TTC549 (cell line): ENCODE results near the gene GABRR3.

Experiments
- FAIRE-seq: peaks from 2 replicates; lab custom pipeline; 2012; peaks lifted over from hg19 to GRCh38; lab: Jason Lieb, UNC

The GABRR3 gene

DNA sequence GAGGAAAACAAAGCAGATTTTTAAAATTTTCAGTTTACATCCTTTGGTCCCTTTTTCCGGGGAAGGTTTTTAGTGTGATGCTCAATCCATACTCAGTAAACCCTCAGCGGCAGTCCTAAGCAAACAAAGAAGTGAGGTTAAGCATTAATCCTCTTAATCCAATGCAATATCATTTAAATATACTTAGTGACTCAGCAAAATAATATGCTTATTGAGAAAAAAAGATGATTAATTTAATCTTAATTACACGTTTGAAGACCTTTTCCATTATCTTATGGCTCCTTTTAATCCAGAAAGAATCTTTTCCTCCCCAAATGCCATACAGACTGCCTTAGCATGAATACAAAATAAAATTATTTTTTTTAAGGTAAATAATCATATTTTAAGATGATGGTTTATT lies at the start of gene GABRR3:
Gene GABRR3, minus strand, starts transcription at position 108 of the 400 bp plus-strand sequence. CDS start 328 bp downstream, outside the sequence.
- no peak for FAIRE-seq

DNA sequence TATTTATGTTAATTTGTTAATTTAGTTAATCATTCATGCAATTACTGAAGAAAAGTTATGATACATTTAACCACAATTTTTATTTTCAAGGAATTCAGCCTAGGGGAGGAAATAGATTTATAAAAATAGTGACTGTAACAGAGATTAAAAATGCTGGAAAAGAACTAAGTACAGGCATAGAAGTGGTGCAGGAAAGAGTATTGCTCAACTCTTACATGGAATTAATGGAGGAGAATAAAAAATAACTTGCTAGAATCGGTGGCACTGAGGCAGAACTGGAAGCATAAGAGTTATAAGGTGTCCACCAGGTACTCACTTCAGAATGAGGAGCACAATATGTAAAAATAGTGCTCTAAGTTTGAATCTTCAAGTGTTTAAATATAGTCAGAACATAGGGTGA lies 38.4 kb upstream of the GABRR3 start:
- FAIRE-seq: no peak

DNA sequence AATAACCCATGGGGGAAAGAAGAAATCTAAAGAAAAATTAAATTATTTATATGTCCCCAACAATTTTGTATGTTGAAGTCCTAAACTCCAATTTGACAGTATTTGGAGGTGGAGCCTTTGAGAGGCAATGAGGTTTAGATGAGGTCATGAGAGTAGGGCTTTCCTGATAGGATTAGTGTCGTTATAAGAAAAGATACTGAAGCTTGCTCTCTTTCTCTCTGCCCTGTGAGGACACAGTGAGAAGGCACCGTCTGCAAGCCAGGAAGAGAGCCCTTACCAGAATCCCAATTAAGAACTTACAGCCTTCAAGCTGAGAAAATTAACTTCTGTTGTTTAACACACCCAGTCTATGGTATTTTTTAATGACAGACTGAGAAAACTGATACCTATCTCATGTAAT lies 35.7 kb upstream of the GABRR3 start:
- no peak for FAIRE-seq

DNA sequence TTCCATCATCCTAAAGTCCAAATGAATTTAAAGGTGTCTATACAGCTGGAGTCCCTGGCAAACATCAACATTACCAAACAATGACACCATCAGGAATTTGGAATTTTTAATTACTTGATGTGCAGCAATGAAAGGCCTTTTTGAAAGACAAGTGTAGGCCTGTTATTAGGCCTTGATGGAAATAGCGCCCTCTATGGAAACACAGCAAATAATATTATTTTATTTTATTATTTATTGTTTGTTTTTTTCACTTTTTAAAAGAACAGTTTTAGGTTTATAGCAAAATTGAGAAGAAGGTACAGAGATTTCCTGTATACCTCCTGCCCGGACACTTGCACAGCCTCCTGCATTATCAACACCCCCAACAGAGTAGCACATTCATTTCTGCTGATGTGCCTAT lies 33.7 kb upstream of the GABRR3 start:
- no peak for FAIRE-seq

DNA sequence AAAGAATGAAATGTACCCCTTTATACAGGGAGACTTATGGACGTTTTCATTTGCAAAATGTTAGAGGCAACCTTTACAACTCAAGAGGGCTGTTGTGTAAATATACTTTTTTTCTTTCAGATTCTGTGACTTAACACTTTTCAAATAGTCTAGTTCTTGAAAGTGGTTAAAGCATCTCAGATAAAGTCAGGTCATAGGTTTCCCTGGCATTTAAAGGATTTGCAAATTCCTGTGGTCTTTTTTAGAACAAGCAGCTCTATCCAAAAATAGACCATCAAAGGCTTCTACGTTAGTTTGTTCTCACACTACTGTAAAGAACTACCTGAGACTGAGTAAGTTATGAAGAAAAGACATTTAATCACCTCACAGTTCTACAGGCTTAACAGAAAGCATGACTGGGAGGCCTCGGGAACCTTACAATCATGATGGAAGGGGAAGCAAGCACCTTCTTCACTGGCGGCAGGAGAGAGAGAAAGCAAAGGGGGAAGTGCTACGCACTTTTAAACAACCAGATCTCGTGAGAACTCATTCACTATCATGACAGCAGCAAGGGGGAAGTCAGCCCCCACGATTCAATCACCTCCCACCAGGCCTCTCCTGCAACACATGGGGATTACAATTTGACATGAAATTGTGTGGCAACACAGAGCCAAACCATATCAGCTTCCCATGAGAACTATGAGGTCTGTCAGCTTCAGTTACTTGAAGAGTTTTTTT lies 23.3 kb upstream of the GABRR3 start:
- FAIRE-seq: no peak

DNA sequence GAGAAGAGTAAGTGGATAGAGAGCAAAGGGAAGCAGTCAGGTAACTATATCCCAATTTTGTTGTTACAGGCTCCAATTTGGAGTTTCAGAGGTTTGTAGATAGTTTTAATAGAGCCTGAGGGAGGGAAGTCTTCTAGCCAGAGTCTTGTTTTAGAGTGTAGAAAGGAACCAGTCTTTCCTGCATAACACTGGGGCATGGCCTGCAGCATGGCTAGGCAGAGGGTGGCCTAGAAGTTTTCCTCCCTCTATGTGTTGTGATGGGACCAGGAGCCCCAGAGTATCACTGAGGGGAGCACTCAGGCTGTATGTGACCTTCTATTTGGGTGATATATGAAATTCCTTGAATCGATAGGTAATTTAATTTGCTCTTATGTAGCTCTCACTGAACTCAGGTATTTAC lies 22.5 kb upstream of the GABRR3 start:
- FAIRE-seq: no peak

DNA sequence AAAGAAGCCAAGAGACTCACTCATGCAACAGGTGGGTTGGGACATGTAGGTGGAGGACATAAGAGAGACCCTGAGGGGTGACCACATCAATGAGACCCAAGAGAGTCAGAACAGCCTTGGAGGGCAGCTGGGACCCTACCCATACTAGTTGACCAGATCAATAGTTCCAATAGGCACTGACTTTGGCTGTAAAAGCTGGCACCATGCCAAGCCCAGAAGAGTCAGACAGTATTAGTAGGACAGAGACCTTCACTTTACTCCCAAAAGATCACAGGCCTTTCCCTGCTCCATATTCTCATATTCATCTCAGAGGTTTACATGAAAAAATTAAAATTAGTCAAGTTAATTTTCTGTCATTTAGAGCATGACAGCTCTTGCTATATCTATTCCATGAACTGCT lies 20.9 kb upstream of the GABRR3 start:
- no peak for FAIRE-seq

DNA sequence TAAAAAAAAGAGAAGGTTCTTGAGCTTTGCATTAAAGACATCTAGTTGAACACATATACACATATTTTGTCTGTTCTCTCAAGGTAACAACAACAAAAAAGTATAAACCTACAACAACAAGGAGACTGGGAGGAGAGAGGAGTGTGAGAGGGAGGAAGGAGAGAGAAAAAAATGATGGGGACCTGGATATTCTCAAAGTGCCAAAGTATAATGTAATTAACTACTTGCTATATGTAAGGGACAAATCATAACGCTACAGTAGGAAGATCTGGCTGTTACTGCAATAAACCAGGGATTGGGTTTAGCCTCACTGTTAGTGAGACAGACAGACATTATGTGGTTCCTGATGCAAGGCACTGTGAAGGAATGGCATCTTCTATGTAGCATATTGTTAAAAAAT lies 14.2 kb upstream of the GABRR3 start:
- no peak for FAIRE-seq

DNA sequence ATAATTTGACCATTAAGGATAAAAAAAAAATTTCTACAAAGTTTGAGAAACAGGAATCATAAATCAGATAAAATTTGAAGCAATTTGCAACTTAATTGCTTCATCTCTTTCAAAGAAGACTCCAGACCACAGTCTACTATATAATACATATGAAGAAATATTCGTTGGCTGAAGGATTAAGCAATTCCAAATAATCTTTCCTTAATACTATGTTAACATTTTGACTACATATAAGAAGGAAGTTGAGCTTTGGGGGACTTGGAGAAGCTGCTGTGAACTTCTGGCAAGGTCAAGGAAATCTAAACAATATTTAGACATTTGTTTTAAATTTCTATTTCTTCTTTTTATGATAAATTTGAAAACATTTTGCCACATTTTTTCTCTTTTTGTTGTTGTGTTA lies 13.5 kb upstream of the GABRR3 start:
- no peak for FAIRE-seq

DNA sequence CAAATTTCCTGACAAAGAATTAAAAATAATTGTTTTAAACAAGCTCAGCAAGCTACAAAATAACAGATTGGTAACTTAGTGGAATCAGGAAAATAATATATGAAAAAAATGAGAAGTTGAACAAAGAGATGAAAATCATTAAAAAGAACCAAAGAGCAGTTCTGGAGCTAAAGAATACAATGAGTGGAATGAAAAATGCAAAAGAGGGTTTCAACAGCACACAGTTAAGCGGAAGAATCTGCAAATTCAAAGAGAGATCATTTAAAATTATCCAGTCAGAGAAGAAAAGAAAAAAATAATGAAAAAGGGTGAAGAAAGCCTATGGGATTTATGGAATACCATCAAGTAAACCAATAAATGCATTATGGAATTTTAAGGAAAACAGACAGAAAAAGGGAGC lies 6.2 kb upstream of the GABRR3 start:
- FAIRE-seq: no peak

DNA sequence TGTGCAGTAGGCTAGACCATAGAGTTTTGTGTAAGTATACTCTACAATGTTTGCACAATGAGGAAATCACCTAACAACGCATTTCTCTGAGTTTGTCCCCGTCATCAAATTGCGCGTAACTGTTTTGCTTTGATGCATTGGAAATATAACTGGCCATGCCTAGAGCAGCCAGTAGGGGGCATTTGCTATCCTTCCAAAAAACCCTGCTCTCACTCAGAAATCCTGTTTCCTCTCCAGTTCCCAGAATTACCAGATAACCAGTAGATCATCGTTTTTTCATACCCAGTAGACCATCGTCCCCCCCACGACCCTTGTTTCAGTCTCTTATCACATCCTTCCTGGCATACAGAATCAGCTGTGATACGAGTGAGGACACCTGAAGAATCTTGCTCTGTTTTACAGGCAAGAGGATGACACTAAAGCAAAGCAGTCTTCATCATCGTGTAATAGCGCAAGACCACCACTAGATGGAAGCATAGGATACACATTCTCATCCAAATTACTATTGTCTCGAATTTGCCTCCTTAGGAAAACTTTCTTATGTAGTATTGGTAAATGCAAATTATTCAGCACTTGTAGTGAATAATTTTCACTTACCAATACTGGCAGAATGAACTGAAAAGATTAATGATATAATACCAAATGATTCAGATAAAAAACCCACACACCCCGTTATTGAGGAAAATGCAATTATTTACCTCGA lies 4.4 kb upstream of the GABRR3 start:
- FAIRE-seq: peak; percentile 62

DNA sequence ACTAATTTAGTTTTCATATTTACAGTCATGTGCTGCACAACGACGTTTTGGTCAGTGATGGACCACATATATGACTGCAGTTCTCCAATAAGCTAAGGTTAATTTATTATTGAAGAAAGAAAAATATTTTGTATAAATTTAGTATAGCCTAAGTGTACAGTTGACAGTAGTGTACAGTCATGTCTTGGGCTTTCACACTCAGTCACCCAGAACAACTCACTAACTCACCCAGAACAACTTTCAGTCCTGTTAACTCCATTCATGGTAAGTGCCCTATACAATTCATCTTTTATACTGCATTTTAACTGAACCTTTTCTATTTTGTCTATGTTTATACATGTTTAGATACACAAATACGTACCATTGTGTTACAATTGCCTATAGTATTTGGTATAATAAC lies 3.8 kb upstream of the GABRR3 start:
- no peak for FAIRE-seq

DNA sequence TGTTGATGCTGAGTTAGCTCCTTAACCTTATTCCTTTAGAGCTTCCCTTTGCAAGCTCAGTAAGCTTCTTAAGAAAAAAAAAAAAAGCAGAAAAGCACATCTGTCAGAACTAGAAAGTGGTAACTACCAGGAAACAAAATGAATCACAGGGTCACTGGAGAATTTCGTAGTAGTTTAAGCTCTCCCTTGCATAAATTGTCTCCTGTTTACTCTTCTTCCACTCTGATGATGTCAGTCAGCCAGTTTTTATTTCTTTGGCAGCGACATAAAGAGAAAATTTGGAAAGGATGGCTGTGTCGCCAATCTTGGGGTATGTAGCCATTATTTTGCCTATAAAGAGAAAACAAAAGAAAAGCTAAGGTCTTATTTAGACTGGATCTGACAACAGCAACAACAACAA lies 3.2 kb upstream of the GABRR3 start:
- no peak for FAIRE-seq

DNA sequence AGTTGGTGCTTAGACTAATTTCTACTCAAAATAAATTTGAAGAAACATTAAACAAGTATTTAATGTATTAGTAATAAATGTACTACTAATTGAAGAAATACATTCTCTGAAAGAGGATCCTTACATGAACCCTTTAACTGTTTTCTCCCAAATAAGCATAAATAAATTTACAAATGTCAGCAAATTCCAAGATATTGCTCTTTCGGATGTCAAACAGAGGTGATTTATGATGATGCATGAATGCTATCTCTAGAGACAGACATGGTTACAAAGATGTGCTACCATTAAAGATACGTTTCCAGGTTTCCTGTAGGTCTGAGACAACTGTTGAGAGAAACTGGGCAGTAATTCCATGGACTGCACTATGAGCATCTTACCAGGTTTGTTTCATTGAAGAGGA lies 629 bp downstream of the GABRR3 start:
- FAIRE-seq: no peak

DNA sequence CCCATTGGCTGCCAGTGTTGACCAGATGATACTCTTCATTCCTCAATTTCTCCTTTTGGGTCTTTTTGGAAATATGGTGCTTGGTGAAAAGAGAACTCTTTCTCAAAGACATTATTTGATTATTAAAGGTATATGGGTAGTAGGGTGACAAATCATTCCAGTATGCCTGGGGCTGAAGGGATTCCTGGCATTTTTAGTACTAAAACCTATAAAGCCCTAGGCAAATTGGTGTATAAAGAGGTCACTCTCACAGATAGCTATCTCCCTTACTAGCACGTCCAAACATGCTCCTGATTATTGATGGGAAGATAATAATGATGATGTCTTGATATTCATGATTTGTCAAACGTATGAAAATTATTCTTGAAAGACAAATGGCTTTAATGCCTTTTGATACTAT lies 1.1 kb downstream of the GABRR3 start:
- no peak for FAIRE-seq

DNA sequence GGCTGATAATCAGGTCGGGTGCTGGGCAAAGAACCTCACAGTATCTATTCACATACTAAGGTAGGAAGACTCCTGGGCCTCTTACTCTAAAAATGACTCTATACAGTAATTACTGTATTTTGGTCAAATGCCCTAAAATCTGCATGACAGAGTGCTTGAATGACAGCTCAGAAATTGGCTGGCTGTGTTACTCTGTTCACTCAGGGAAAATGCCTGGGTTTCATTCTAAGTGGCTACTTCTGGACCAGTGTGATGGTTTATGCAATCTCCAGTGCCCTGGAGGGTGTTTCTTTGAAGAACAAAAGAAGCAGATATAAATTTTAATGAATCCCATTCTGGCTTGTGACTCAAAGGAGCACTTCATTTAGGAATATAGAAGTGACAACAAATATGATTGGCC lies 2.2 kb downstream of the GABRR3 start:
- no peak for FAIRE-seq

DNA sequence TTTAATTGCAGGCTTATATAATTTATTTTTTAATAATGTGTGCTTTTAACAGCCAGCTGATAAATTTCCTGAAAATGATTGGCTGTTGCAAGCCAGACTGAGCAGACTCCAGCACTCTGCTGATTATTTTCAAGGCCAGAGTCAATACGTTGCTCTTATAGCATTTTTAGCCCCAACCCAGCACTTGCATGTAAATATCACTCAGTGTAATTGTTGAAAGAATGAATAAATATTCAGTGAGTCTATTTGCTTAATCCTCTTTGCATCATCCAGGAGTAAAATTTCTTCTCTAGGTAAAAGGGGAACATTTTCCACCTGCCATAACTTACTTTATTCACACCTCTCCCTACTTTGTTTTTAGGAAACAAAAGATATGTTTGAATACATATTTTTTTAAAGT lies 2.9 kb downstream of the GABRR3 start:
- FAIRE-seq: no peak

DNA sequence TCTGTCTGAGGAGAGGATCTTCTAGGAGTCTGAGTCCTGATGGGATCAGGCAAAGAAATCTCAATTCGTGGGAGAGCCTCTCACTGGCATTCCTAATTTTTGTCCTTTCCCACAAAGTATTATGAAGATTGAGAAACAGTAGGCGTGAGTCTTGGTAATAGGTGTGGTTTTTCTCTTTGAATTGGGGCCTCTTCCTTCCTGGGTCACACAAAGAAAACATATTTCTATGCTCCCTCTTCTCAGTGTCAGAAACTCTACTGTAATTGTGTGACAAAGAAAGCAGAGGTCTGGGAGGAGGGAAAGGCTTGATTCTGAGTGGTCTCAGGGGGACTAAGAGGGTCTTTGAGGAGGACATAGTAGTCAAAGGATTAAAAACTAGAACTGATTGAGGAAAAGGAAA lies 6.0 kb downstream of the GABRR3 start:
- FAIRE-seq: no peak

DNA sequence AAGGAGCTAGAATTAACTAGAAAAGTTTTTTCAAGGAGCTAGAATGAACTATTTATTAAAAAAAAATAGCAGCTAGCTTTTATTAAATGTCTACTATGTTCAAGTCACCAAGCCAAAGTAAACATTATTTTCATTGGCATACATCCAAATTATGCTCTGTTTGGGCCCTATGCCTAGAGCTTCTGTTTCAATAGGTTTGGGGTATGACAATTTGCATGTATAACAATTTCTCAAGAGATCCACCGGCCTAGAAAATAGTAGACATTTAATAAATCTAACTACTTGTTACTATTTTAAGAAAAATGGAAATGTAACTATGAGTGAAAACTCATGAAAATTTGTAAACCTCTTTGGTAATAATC lies 8.0 kb downstream of the GABRR3 start:
- FAIRE-seq: no peak

DNA sequence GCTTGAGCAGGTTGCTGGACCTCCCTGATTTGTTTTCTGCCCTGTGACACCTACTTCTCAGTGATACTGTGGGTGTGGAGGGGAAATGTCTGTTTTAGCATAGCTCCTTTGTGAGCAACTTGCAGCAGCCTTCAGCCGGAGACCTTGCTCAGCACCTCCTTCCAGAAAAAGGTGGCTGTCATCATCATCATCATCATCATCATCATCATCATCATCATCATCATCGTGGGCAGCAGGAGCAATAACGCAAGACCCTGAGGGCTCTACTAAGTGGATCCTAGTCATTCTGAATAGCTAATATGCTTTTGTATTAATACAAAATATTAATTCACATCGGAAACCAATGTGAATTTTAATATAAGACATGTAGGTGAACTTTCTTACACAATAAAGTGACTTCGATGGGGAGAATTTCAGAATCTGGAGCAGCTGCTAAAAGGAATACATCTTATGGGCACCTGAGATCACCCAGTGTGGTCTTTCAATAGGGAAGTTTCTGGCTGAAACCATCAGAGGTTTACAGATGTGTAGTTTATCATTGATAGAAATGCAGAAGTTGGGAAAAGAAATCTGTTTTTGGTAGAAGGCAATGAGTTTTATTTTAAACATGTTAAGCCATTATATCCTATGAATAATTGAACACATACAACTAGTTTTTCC lies 8.6 kb downstream of the GABRR3 start:
- FAIRE-seq: no peak

DNA sequence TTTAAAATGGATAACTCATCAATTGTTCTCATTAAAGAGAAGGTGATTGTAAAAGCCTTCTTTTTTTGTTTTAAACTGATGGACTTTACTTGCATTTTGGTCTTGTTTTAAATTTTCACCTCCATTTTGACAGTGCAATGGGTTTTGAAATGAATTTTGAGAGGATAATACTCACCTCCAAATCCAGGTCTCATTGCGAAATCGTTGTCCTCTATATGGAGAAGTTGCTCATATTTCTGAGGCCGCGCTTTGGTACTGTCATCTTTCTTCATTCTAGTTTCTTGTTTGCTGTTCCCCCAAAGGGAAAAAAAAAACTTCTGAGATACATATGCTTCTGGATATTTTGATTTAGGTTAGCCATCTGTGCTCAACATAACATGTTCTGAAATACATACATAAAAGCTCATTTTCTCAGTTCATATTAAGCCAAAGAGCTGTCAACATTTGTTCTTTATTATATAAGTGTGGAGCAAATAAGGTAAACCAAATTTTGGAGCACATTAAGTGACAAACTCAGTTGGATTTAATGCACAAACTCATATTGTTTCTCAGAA lies 9.6 kb downstream of the GABRR3 start:
- FAIRE-seq: no peak

DNA sequence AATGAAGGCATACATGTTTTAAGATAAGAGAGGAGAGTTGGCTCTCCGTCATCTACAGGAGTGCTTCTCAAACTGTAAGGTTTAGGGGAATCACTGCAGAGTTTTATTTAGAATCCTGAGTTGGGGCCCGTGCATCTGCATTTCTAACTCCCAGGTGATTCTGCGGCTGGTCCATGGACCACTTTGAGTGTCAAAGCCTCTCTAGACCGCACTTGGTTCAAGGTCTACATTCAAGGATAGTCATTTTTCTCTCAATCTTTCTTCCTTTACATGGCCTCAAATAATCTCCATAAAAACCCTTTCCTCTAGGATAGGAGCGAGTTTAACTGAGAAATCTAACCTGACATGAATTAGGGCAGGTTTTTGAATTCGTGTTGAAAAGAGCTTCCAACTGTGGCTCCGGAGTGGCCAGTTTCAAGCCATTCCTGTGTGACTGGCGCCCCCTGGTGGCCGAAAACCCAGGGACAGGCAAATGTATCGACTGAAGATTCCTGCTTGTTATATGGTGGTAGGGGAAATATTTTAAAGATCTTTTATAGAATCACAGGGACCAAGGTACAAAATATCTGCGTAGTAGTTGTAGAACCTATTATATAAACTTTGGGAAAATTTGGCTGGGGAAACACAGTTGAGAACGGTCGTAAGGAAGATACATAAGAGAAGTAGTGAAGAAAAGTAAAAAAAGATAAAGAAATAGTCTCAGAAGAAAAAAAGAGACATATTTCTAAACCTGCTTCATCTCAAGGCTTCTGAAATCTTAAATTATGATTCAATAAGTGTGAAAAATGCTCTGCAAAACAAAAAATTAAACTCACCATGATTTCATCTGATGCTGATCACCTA lies 11.9 kb downstream of the GABRR3 start:
- peak; percentile 61 for FAIRE-seq
